HEK293 (cell line): Measurements from ENCODE around the gene ECHDC1.

Experiments used
- CTCF ChIA-PET: fragments of 350-600 bp; formaldehyde crosslinking; extraction: SDS; loops from one replicate; lab custom pipeline; 2021; ENCODE audit warnings: antibody characterized with exemption; lab: Yijun Ruan, JAX
- POLR2A ChIA-PET: fragments of 300-600 bp; formaldehyde crosslinking; extraction: SDS; loops from one replicate; lab custom pipeline; 2020; ENCODE audit warnings: antibody characterized with exemption, inconsistent platforms; lab: Yijun Ruan, JAX
- H3K27ac ChIP-seq: fragments of 200-500 bp; sonication (Bioruptor generic); 2 replicates; pipeline ENCODE4 v1.5.1; 2014; ENCODE audit warnings: low read depth, low read length, control low read depth, inconsistent platforms; ENCODE audit errors: extremely low read depth
- H3K36me3 ChIP-seq, 2 experiments: fragments of 200-500 bp in 1 of 2; sonication (Bioruptor generic) in 1 of 2; 1 replicate in 1 of 2; 2 replicates in 1 of 2; pipeline ENCODE4 v1.5.1; 2014 to 2017; ENCODE audit warnings: inconsistent platforms in 2 of 2, low read length in 2 of 2; ENCODE audit not compliant: control insufficient read depth in 2 of 2, insufficient read depth in 1 of 2
- H3K4me1 ChIP-seq: fragments of 200-500 bp; sonication (Bioruptor generic); 2 replicates; pipeline ENCODE4 v1.5.1; 2014; ENCODE audit warnings: mild to moderate bottlenecking, low read length, inconsistent platforms; ENCODE audit not compliant: control insufficient read depth, insufficient read depth
- H3K4me3 ChIP-seq: 2 replicates; pipeline ENCODE4 v1.5.1; 2011; ENCODE audit warnings: low read depth, mild to moderate bottlenecking, control low read depth, low read length, moderate library complexity
- H3K9me3 ChIP-seq: fragments of 200-500 bp; sonication (Bioruptor generic); 2 replicates; pipeline ENCODE4 v1.5.1; 2014; ENCODE audit warnings: low read depth, low read length, inconsistent platforms; ENCODE audit not compliant: control insufficient read depth, insufficient read depth
- GLIS1 ChIP-seq: fragments of 450-650 bp; formaldehyde crosslinking; IDR thresholded peaks from 2 replicates; pipeline ENCODE4 v1.5.1; 2016; ENCODE audit warnings: missing biosample characterization, missing genetic modification characterization
- OVOL3 ChIP-seq: fragments of 450-650 bp; formaldehyde crosslinking; IDR thresholded peaks from 2 replicates; pipeline ENCODE4 v1.5.1; 2016; ENCODE audit warnings: missing biosample characterization, missing genetic modification characterization
- WT1 ChIP-seq: fragments of 450-650 bp; formaldehyde crosslinking; IDR thresholded peaks from 2 replicates; pipeline ENCODE4 v1.5.1; 2016; ENCODE audit warnings: missing biosample characterization, missing genetic modification characterization
- ZBTB17 ChIP-seq: fragments of 450-650 bp; formaldehyde crosslinking; IDR thresholded peaks from 2 replicates; pipeline ENCODE4 v1.5.1; 2016; ENCODE audit warnings: missing biosample characterization, missing genetic modification characterization
- ZFP37 ChIP-seq: fragments of 450-650 bp; formaldehyde crosslinking; IDR thresholded peaks from 2 replicates; pipeline ENCODE4 v1.5.1; 2016; ENCODE audit warnings: missing biosample characterization, missing genetic modification characterization
- ZNF10 ChIP-seq: fragments of 450-650 bp; formaldehyde crosslinking; IDR thresholded peaks from 2 replicates; pipeline ENCODE4 v1.5.1; 2017; ENCODE audit warnings: missing biosample characterization, missing genetic modification characterization
- ZNF114 ChIP-seq: fragments of 450-650 bp; formaldehyde crosslinking; IDR thresholded peaks from 2 replicates; pipeline ENCODE4 v1.5.0; 2017; ENCODE audit warnings: missing biosample characterization, missing genetic modification characterization
- ZNF133 ChIP-seq: fragments of 450-650 bp; formaldehyde crosslinking; IDR thresholded peaks from 2 replicates; pipeline ENCODE4 v1.5.1; 2016; ENCODE audit warnings: missing biosample characterization, missing genetic modification characterization
- ZNF146 ChIP-seq: fragments of 450-650 bp; formaldehyde crosslinking; IDR thresholded peaks from 2 replicates; pipeline ENCODE4 v1.5.1; 2016; ENCODE audit warnings: missing biosample characterization, missing genetic modification characterization
- ZNF16 ChIP-seq: fragments of 450-650 bp; formaldehyde crosslinking; IDR thresholded peaks from 2 replicates; pipeline ENCODE4 v1.5.1; 2016; ENCODE audit warnings: low read depth, missing biosample characterization, missing genetic modification characterization
- ZNF19 ChIP-seq: fragments of 450-650 bp; formaldehyde crosslinking; IDR thresholded peaks from 2 replicates; pipeline ENCODE4; 2016; ENCODE audit warnings: missing biosample characterization, missing genetic modification characterization, low read depth
- ZNF202 ChIP-seq: fragments of 450-650 bp; formaldehyde crosslinking; IDR thresholded peaks from 2 replicates; pipeline ENCODE4 v1.5.1; 2016; ENCODE audit warnings: missing biosample characterization, missing genetic modification characterization, borderline replicate concordance
- ZNF221 ChIP-seq: fragments of 450-650 bp; formaldehyde crosslinking; IDR thresholded peaks from 2 replicates; pipeline ENCODE4 v1.5.1; 2017; ENCODE audit warnings: missing biosample characterization, missing genetic modification characterization, borderline replicate concordance
- ZNF354C ChIP-seq: fragments of 450-650 bp; formaldehyde crosslinking; IDR thresholded peaks from 2 replicates; pipeline ENCODE4 v1.5.1; 2016; ENCODE audit warnings: missing biosample characterization, missing genetic modification characterization, low read depth, borderline replicate concordance
- ZNF366 ChIP-seq: fragments of 450-650 bp; formaldehyde crosslinking; conservative IDR thresholded peaks from 2 replicates; pipeline ENCODE4 v1.5.1; 2016; ENCODE audit warnings: missing biosample characterization, missing genetic modification characterization
- ZNF394 ChIP-seq: fragments of 450-650 bp; formaldehyde crosslinking; IDR thresholded peaks from 2 replicates; pipeline ENCODE4 v1.5.1; 2016; ENCODE audit warnings: missing biosample characterization, missing genetic modification characterization, mild to moderate bottlenecking, moderate library complexity, borderline replicate concordance
- ZNF423 ChIP-seq: fragments of 450-650 bp; formaldehyde crosslinking; IDR thresholded peaks from 2 replicates; pipeline ENCODE4 v1.5.1; 2016; ENCODE audit warnings: missing biosample characterization, missing genetic modification characterization
- ZNF555 ChIP-seq: fragments of 450-650 bp; formaldehyde crosslinking; conservative IDR thresholded peaks from 2 replicates; pipeline ENCODE4 v1.5.1; 2017; ENCODE audit warnings: missing biosample characterization, mild to moderate bottlenecking, missing genetic modification characterization, inconsistent platforms
- ZNF558 ChIP-seq: fragments of 450-650 bp; formaldehyde crosslinking; IDR thresholded peaks from 2 replicates; pipeline ENCODE4 v1.5.1; 2016; ENCODE audit warnings: missing biosample characterization, missing genetic modification characterization
- ZNF571 ChIP-seq: fragments of 450-650 bp; formaldehyde crosslinking; IDR thresholded peaks from 2 replicates; pipeline ENCODE4 v1.5.0; 2017; ENCODE audit warnings: missing biosample characterization, missing genetic modification characterization
- ZNF596 ChIP-seq: fragments of 450-650 bp; IDR thresholded peaks from 2 replicates; pipeline ENCODE4 v1.5.0; 2018; ENCODE audit warnings: missing biosample characterization, mild to moderate bottlenecking, missing genetic modification characterization, moderate library complexity
- ZNF76 ChIP-seq: fragments of 450-650 bp; formaldehyde crosslinking; IDR thresholded peaks from 2 replicates; pipeline ENCODE4; 2016; ENCODE audit warnings: low read depth, missing biosample characterization, missing genetic modification characterization, borderline replicate concordance
- ZNF843 ChIP-seq: fragments of 450-650 bp; formaldehyde crosslinking; IDR thresholded peaks from 2 replicates; pipeline ENCODE4 v1.5.1; 2016; ENCODE audit warnings: missing biosample characterization, missing genetic modification characterization
- TF ChIP-seq, protein P1 (sequence below): IDR thresholded peaks from 2 replicates; pipeline ENCODE4 v1.6.1; 2011; ENCODE audit warnings: mild to moderate bottlenecking, low read depth, low read length, borderline replicate concordance
- TF ChIP-seq, protein P2 (sequence below): fragments of 450-650 bp; formaldehyde crosslinking; IDR thresholded peaks from 2 replicates; pipeline ENCODE4 v1.5.1; 2016; ENCODE audit warnings: missing biosample characterization, missing genetic modification characterization, borderline replicate concordance
- TF ChIP-seq, protein P3 (sequence below): fragments of 450-650 bp; formaldehyde crosslinking; IDR thresholded peaks from 2 replicates; pipeline ENCODE4 v1.5.0; 2017; ENCODE audit warnings: missing biosample characterization, missing genetic modification characterization, borderline replicate concordance
- TF ChIP-seq, protein P4 (sequence below): fragments of 450-650 bp; formaldehyde crosslinking; IDR thresholded peaks from 2 replicates; pipeline ENCODE4 v1.5.1; 2017; ENCODE audit warnings: missing biosample characterization, missing genetic modification characterization

Gene ECHDC1

DNA sequence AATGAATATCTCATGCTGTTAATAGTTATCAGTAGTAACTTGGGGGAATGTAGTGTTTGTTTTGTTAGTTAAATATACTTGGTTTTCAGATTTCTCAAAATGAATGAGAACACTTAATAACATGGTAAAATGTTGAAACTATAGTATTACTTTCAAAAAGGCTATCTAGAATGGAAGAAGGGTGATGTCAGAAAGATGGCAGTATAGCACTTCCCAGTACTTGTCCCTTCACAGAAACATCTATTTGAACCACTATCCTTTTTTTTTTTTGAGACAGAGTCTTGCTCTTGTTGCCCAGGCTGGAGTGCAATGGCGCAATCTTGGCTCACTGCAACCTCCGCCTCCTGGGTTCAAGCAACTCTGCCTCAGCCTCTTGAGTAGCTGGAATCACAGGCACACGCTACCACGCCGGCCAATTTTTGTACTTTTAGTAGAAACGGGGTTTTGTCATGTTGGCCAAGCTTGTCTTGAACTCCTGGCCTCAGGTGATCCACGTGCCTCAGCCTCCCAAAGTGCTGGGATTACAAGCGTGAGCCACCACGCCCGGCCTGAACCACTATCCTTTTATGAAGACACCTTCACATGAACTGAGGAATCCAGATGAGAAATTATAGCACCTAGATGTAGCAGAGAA lies 4.7 kb upstream of the ECHDC1 start:
- Histone ChIP-seq H3K9me3 (no peaks in the 10 kb centered on the region; the same call in 1 of the 2 replicates), H3K4me3 (no peak overlapping the region), H3K27ac (no peak overlapping the region), H3K36me3 (peaks cover 0 to 4% of the 10 kb centered on the region in 2 experiments; a peak in 1 of 3 replicates), H3K4me1 (no peaks in the 10 kb centered on the region)
- ChIA-PET POLR2A (interaction anchor here (0.7 kb wide), 1 partner anchor 47 kb away, joined by 3 read pairs; no protein-coding TSS in a partner anchor), CTCF (no interaction called here)
- TF ChIP-seq, protein P1, sequence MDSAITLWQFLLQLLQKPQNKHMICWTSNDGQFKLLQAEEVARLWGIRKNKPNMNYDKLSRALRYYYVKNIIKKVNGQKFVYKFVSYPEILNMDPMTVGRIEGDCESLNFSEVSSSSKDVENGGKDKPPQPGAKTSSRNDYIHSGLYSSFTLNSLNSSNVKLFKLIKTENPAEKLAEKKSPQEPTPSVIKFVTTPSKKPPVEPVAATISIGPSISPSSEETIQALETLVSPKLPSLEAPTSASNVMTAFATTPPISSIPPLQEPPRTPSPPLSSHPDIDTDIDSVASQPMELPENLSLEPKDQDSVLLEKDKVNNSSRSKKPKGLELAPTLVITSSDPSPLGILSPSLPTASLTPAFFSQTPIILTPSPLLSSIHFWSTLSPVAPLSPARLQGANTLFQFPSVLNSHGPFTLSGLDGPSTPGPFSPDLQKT: no peak
- TF ChIP-seq WT1 (no peak), ZNF354C (no peak), ZNF366 (tag by site-specific recombination) (no peak), ZFP37 (tag by site-specific recombination) (no peak), ZNF843 (tag by site-specific recombination) (no peak), ZNF221 (tag by site-specific recombination) (no peak), ZNF19 (tag by site-specific recombination) (no peak), ZNF146 (tag by site-specific recombination) (no peak), ZNF202 (tag by site-specific recombination) (no peak), ZNF394 (no peak), ZNF114 (tag by site-specific recombination) (no peak), ZNF16 (tag by site-specific recombination) (no peak), ZNF596 (tag by site-specific recombination) (no peak)
- TF ChIP-seq, protein P2, sequence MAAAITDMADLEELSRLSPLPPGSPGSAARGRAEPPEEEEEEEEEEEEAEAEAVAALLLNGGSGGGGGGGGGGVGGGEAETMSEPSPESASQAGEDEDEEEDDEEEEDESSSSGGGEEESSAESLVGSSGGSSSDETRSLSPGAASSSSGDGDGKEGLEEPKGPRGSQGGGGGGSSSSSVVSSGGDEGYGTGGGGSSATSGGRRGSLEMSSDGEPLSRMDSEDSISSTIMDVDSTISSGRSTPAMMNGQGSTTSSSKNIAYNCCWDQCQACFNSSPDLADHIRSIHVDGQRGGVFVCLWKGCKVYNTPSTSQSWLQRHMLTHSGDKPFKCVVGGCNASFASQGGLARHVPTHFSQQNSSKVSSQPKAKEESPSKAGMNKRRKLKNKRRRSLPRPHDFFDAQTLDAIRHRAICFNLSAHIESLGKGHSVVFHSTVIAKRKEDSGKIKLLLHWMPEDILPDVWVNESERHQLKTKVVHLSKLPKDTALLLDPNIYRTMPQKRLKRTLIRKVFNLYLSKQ: no peak
- TF ChIP-seq, protein P3, sequence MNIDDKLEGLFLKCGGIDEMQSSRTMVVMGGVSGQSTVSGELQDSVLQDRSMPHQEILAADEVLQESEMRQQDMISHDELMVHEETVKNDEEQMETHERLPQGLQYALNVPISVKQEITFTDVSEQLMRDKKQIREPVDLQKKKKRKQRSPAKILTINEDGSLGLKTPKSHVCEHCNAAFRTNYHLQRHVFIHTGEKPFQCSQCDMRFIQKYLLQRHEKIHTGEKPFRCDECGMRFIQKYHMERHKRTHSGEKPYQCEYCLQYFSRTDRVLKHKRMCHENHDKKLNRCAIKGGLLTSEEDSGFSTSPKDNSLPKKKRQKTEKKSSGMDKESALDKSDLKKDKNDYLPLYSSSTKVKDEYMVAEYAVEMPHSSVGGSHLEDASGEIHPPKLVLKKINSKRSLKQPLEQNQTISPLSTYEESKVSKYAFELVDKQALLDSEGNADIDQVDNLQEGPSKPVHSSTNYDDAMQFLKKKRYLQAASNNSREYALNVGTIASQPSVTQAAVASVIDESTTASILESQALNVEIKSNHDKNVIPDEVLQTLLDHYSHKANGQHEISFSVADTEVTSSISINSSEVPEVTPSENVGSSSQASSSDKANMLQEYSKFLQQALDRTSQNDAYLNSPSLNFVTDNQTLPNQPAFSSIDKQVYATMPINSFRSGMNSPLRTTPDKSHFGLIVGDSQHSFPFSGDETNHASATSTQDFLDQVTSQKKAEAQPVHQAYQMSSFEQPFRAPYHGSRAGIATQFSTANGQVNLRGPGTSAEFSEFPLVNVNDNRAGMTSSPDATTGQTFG (tag by site-specific recombination): no peak

DNA sequence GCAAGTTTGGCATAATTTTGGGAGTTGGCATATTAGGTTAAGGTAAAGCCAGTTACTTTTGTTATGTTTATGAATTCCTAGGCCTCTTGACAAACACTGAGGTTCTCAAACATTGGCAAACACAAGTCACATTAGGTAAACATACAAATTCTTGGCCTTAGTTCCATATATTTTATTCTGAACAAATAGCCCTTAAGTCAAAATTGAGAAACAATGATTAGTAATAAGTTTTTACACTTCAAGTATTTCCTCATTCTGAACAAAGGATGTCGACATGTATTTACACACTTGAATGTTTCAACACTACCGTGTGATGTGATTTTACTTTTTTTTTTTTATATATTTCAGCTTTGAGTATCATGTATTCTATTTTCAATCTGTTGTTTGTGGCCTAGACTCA lies 3.8 kb upstream of the ECHDC1 start:
- TF ChIP-seq, protein P4, sequence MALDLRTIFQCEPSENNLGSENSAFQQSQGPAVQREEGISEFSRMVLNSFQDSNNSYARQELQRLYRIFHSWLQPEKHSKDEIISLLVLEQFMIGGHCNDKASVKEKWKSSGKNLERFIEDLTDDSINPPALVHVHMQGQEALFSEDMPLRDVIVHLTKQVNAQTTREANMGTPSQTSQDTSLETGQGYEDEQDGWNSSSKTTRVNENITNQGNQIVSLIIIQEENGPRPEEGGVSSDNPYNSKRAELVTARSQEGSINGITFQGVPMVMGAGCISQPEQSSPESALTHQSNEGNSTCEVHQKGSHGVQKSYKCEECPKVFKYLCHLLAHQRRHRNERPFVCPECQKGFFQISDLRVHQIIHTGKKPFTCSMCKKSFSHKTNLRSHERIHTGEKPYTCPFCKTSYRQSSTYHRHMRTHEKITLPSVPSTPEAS (tag by site-specific recombination): no peak
- TF ChIP-seq ZNF10 (no peak), ZNF423 (tag by site-specific recombination) (no peak), ZNF76 (no peak), ZNF133 (tag by site-specific recombination) (no peak), ZNF555 (tag by site-specific recombination) (no peak), GLIS1 (tag by site-specific recombination) (no peak), ZNF558 (tag by site-specific recombination) (no peak), ZNF571 (tag by site-specific recombination) (no peak), OVOL3 (tag by site-specific recombination) (no peak), ZBTB17 (no peak)
- TF ChIP-seq, protein P1: no peak
- TF ChIP-seq, all 188 proteins: peak for 0
- POLR2A ChIA-PET: no interaction called here
- no peak overlapping the region for H3K4me3 ChIP-seq
- no peak overlapping the region for H3K27ac ChIP-seq
- peaks cover under 1% of the 10 kb centered on the region; the same call in 1 of the 2 replicates for H3K4me1 ChIP-seq
- CTCF ChIA-PET: no interaction called here
- peaks cover 0 to 4% of the 10 kb centered on the region in 2 experiments; a peak in 1 of 3 replicates for H3K36me3 ChIP-seq
- H3K9me3 ChIP-seq: no peaks in the 10 kb centered on the region; the same call in 1 of the 2 replicates
